Naive B cell (primary cell): Measurements from ENCODE around the gene C4A. TPM values are rescaled to one million over a fixed set of nuclear protein-coding genes. Genes with fewer than 3 reads are reported as not detected.
"Not testable (repeated sequence)": the region's sequence is repeated elsewhere in the genome, so short reads cannot be mapped to it uniquely, and the experiment has no call there.

Experiments used
- ATAC-seq, 2 donors: fragments of 150-1000 bp; cut with Tn5 transposase; 2 replicates each; pipeline ENCODE4 v1.10.0; 2021; ENCODE audit warnings: low read depth in 2 of 2, mild to moderate bottlenecking in 2 of 2, moderate library complexity in 2 of 2
- DNase-seq: peaks from one replicate; pipeline ENCODE4 v3.0.0; 2022
- H3K27ac Mint-ChIP-seq, 6 donors: one replicate each; pipeline ENCODE4 v1.8.0; 2020 to 2022; ENCODE audit warnings: mild to moderate bottlenecking in 6 of 6, mixed read lengths in 6 of 6, moderate library complexity in 5 of 6, inconsistent platforms in 2 of 6
- H3K27me3 Mint-ChIP-seq, 3 donors: one replicate each; pipeline ENCODE4 v1.8.0; 2021 to 2022; ENCODE audit warnings: mixed read lengths in 3 of 3, mild to moderate bottlenecking in 1 of 3
- H3K36me3 Mint-ChIP-seq, 2 donors: one replicate each; pipeline ENCODE4 v1.8.0; 2020 to 2022; ENCODE audit warnings: mixed read lengths in 2 of 2, inconsistent platforms in 1 of 2, mild to moderate bottlenecking in 1 of 2
- H3K4me1 Mint-ChIP-seq, 3 donors: one replicate each; pipeline ENCODE4 v1.8.0; 2020 to 2022; ENCODE audit warnings: mixed read lengths in 3 of 3, inconsistent platforms in 1 of 3, mild to moderate bottlenecking in 1 of 3, moderate library complexity in 1 of 3
- H3K4me3 Mint-ChIP-seq, 8 donors: one replicate each; pipeline ENCODE4 v1.8.0; 2020 to 2022; ENCODE audit warnings: mild to moderate bottlenecking in 8 of 8, mixed read lengths in 8 of 8, moderate library complexity in 8 of 8, inconsistent platforms in 2 of 8
- H3K9me3 Mint-ChIP-seq, 7 donors: one replicate each; pipeline ENCODE4 v1.8.0; 2020 to 2022; ENCODE audit warnings: mixed read lengths in 7 of 7, mild to moderate bottlenecking in 5 of 7, inconsistent platforms in 2 of 7, moderate library complexity in 1 of 7
- polyA plus RNA-seq, 6 donors: library from polyadenylated mRNA; unstranded; fragments of 300-500 nt; fragmentation: Illumina TruSeq; gene quantifications; one replicate each; pipeline ENCODE4 v1.2.3, GENCODE V29; 2021; ENCODE audit warnings: low read depth in 6 of 6

Gene C4A
- polyA plus RNA-seq, 6 donors from 2014 or later = 0.27 to 0.54 (median 0.29) TPM; not detected in 3

DNA sequence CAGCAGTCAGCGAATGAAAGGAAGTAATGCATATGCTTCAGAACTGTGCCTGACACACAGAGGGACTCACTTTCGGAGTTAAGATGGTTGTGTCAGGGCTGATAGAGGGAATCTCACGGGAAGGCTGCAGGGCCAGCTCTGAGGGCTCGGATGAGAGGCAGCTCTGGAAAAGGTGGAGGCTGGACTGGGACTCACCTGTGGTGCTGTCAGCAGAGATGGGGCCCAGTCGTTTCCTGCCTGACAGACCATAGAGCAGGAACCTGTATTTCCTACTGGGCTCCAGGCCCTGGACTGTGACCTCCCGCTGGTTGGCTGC, 65.6 kb downstream of the C4A start:
- H3K4me3 Mint-ChIP-seq = no peak overlapping the region
- H3K9me3 Mint-ChIP-seq = no peaks in the 10 kb centered on the region
- H3K27me3 Mint-ChIP-seq = peaks cover 0 to 5% (median 0%) of the 10 kb centered on the region in 3 donors
- ATAC-seq (no peak), DNase-seq (no peak)
- no peak overlapping the region for H3K27ac Mint-ChIP-seq
- no peaks in the 10 kb centered on the region for H3K36me3 Mint-ChIP-seq
- H3K4me1 Mint-ChIP-seq = peaks cover 5 to 7% (median 5%) of the 10 kb centered on the region in 3 donors

DNA sequence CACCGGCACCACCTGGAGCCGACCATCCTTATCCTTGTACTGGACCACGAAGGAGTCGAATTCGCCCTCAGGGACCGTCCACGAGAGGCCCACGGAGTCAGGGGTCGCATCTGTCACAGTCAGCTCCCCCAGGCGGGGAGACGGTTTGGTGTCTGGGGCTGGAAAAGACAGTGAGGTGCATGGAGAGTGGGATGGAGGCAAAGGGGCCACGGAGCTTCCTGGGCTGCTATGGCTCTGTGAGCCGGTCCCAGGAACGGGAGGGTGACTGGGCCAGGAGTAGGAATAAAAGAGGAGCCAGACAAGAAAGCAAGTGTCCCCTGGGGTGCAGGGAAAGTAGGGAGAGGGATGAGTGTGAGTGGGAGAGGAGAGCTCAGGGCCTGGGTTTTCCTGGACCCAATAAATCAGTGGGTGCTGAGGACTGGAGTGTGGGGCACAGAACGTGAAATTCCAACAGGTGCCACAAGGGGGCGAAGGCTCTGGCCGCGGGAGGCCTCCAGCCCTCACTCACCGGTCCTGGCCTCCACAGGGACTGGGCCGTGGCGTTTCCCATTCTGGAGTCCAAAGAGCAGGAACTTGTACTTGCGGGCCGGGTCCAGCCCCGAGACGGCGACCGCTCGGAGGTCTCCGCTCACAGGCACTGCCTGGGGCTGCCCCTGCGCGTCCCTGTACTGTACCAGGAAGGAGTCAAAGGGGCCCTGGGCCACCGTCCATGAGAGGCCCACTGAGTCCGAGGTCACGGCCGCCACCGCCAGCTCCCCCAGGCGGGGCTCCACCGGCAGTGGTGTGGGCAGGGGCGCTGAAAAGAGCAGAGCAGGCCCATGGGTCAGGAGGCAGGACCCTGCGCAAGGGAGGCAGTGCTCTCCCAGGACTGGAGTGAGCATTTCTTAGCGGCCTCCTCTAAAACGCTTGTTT, 66.3 kb downstream of the C4A start:
- Mint-ChIP-seq H3K4me3 (no peak overlapping the region), H3K36me3 (no peaks in the 10 kb centered on the region), H3K4me1 (peaks cover 5 to 7% (median 5%) of the 10 kb centered on the region in 3 donors), H3K27ac (peak overlapping the region in 1 of 6 donors; percentile 57), H3K9me3 (no peaks in the 10 kb centered on the region), H3K27me3 (peaks cover 0 to 5% (median 0%) of the 10 kb centered on the region in 3 donors)
- peak; percentile 73 to 85 for ATAC-seq
- DNase-seq = peak; percentile 49

DNA sequence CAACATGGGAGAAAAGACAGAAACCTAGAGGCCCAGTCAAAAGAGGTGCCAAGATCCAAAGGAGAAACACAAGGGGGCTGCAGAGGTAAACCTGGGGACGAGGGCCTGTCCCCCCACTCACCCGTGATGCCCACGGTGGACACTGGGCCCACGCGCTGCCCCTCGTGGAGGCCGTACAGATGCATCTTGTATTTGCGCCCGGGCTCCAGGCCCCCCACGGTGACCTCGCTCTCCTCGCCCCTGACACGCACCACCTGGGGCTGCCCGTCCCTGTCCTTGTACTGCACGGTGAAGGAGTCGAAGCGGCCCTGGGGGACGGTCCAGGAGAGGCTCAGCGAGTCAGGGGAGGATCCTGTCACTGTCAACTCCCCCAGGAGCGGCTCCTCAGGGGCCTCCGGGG, 67.3 kb downstream of the C4A start:
- H3K27ac Mint-ChIP-seq = peak overlapping the region in 1 of 6 donors; percentile 69
- not testable (repeated sequence) for H3K4me1 Mint-ChIP-seq, DNase-seq, H3K27me3 Mint-ChIP-seq, H3K36me3 Mint-ChIP-seq, H3K9me3 Mint-ChIP-seq, H3K4me3 Mint-ChIP-seq, ATAC-seq

DNA sequence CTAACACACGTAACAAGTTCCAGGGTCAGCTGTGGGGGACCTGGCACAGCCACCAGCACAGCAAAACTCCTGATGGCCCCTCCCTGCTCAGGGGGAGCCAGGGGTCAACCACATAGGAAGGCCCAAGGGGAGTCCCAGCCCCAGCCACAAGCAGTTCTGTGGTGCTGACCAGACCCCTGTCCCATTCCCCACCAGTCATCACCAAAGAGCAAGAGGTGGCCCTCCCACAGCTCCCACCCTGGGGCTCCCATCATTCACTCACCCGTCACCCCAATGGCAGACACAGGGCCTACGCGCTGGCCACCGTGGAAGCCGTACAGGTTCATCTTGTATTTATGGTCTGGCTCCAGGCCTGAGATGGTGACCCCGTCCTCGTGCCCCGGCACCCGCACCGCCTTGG, 67.9 kb downstream of the C4A start:
- not testable (repeated sequence) for H3K27ac Mint-ChIP-seq, H3K4me1 Mint-ChIP-seq, ATAC-seq, H3K36me3 Mint-ChIP-seq, H3K4me3 Mint-ChIP-seq, H3K9me3 Mint-ChIP-seq, DNase-seq
- peaks cover 5 to 12% (median 10%) of the 10 kb centered on the region in 3 donors for H3K27me3 Mint-ChIP-seq

DNA sequence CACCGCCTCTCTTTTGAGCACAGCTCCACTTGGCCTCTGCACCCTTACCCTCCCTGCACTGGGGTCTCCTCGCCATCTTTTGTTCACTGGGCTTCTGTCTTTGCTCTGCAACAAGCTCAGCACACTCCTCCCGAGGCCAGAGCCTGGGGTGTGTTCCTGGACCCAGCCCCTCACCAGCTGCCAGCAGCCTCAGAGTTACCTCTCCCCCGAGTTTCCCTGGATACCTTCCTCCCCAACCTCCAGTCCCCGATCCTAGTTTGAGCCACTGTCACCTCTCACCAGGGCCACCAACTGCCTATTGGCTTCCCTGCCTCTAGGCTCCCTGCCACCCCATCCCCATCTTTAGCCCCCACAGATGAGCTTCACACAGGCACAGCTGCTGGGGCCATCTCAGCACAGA, 68.7 kb downstream of the C4A start:
- ATAC-seq (no peak), DNase-seq (no peak)
- H3K27me3 Mint-ChIP-seq = peaks cover 8 to 16% (median 10%) of the 10 kb centered on the region in 3 donors
- no peak overlapping the region for H3K4me3 Mint-ChIP-seq
- no peaks in the 10 kb centered on the region for H3K9me3 Mint-ChIP-seq
- H3K4me1 Mint-ChIP-seq = peaks cover 5 to 7% (median 5%) of the 10 kb centered on the region in 3 donors
- H3K36me3 Mint-ChIP-seq = no peaks in the 10 kb centered on the region
- peak overlapping the region in 1 of 6 donors; percentile 8 for H3K27ac Mint-ChIP-seq

Other genes with a start within 250 kb of the C4A start
- gene CLIC1, start 245.5 kb upstream of the C4A start, polyA plus RNA-seq = 100 to 1,000 TPM; 536 to 743 (median 628) TPM
- 1 to 10 TPM in 5 of 6 donors, not detected in 1; 1.9 to 9.3 (median 2.6) TPM for gene MSH5, start 242.1 kb upstream of the C4A start, polyA plus RNA-seq
- gene SAPCD1, start 219.4 kb upstream of the C4A start, polyA plus RNA-seq = under 1 TPM in 1 of 6 donors, not detected in 5; 0.96 TPM
- gene VWA7, start 204.7 kb upstream of the C4A start, polyA plus RNA-seq = under 1 TPM in 2 of 6 donors, not detected in 4; 0.13 to 0.29 TPM
- 10 to 100 TPM; 42.2 to 70.6 (median 50.3) TPM for gene VARS1, start 186.3 kb upstream of the C4A start, polyA plus RNA-seq
- 100 to 1,000 TPM in 1 of 6 donors, 10 to 100 TPM in 5; 75.4 to 107 (median 92.4) TPM for gene LSM2, start 175.1 kb upstream of the C4A start, polyA plus RNA-seq
- 1 to 10 TPM in 1 of 6 donors, under 1 TPM in 4, not detected in 1; 0.45 to 1.4 (median 0.71) TPM for gene HSPA1L, start 166.8 kb upstream of the C4A start, polyA plus RNA-seq
- gene HSPA1A, start 166.5 kb upstream of the C4A start, polyA plus RNA-seq = 10 to 100 TPM in 2 of 6 donors, 1 to 10 TPM in 3, under 1 TPM in 1; 0.23 to 12.1 (median 7.9) TPM
- gene HSPA1B, start 154.3 kb upstream of the C4A start, polyA plus RNA-seq = 1 to 10 TPM; 1.1 to 2.8 (median 1.8) TPM
- 10 to 100 TPM; 10.9 to 19.5 (median 18.2) TPM for gene NEU1, start 119.2 kb upstream of the C4A start, polyA plus RNA-seq
- gene SLC44A4, start 103.1 kb upstream of the C4A start, polyA plus RNA-seq = not detected
- gene EHMT2, start 84.4 kb upstream of the C4A start, polyA plus RNA-seq = 10 to 100 TPM; 29.9 to 50.7 (median 35.9) TPM
- under 1 TPM in 1 of 6 donors, not detected in 5; 0.20 TPM for gene ZBTB12, start 80.0 kb upstream of the C4A start, polyA plus RNA-seq
- gene C2, start 54.3 kb upstream of the C4A start, polyA plus RNA-seq = under 1 TPM in 1 of 6 donors, not detected in 5; 0.31 TPM
- gene CFB, start 36.0 kb upstream of the C4A start, polyA plus RNA-seq = 1 to 10 TPM in 3 of 6 donors, under 1 TPM in 1, not detected in 2; 0.68 to 1.6 (median 1.1) TPM
- 100 to 1,000 TPM in 1 of 6 donors, 10 to 100 TPM in 5; 59.1 to 104 (median 65.3) TPM for gene NELFE, start 23.1 kb upstream of the C4A start, polyA plus RNA-seq
- gene SKIC2, start 22.9 kb upstream of the C4A start, polyA plus RNA-seq = 10 to 100 TPM; 10.7 to 21.0 (median 18.1) TPM
- gene DXO, start 9.9 kb upstream of the C4A start, polyA plus RNA-seq = 10 to 100 TPM; 15.5 to 24.0 (median 20.5) TPM
- 1 to 10 TPM in 1 of 6 donors, under 1 TPM in 1, not detected in 4; 0.60 to 1.0 TPM for gene C4B, start 32.7 kb downstream of the C4A start, polyA plus RNA-seq
- gene CYP21A2, start 56.4 kb downstream of the C4A start, polyA plus RNA-seq = not detected
- under 1 TPM in 2 of 6 donors, not detected in 4; 0.23 to 0.44 TPM for gene TNXB, start 127.3 kb downstream of the C4A start, polyA plus RNA-seq
- gene ATF6B, start 146.2 kb downstream of the C4A start, polyA plus RNA-seq = 10 to 100 TPM; 25.7 to 35.0 (median 32.4) TPM
- gene FKBPL, start 148.2 kb downstream of the C4A start, polyA plus RNA-seq = 1 to 10 TPM in 5 of 6 donors, not detected in 1; 1.0 to 3.4 (median 1.6) TPM
- not detected for gene PRRT1, start 169.9 kb downstream of the C4A start, polyA plus RNA-seq
- 1 to 10 TPM in 4 of 6 donors, under 1 TPM in 1, not detected in 1; 0.96 to 3.0 (median 2.0) TPM for gene PPT2, start 172.1 kb downstream of the C4A start, polyA plus RNA-seq
- gene EGFL8, start 182.5 kb downstream of the C4A start, polyA plus RNA-seq = not detected
- 10 to 100 TPM in 5 of 6 donors, 1 to 10 TPM in 1; 9.1 to 20.6 (median 13.1) TPM for gene AGPAT1, start 194.0 kb downstream of the C4A start, polyA plus RNA-seq
- 100 to 1,000 TPM in 3 of 6 donors, 10 to 100 TPM in 3; 85.9 to 116 (median 102) TPM for gene RNF5, start 196.3 kb downstream of the C4A start, polyA plus RNA-seq
- 1 to 10 TPM in 1 of 6 donors, under 1 TPM in 3, not detected in 2; 0.32 to 1.1 (median 0.63) TPM for gene AGER, start 202.2 kb downstream of the C4A start, polyA plus RNA-seq
- gene PBX2, start 208.1 kb downstream of the C4A start, polyA plus RNA-seq = 1 to 10 TPM in 5 of 6 donors, under 1 TPM in 1; 0.64 to 4.0 (median 3.1) TPM
- 100 to 1,000 TPM in 5 of 6 donors, 10 to 100 TPM in 1; 99.0 to 145 (median 125) TPM for gene GPSM3, start 210.6 kb downstream of the C4A start, polyA plus RNA-seq
- 1 to 10 TPM; 5.1 to 10.0 (median 8.4) TPM for gene NOTCH4, start 242.0 kb downstream of the C4A start, polyA plus RNA-seq